DOHH2 (cell line): ENCODE results near the gene MAPK12.

Experiments used
- CTCF ChIP-seq: fragments of 200-600 bp; sonication (generic); IDR thresholded peaks from one replicate; pipeline ENCODE4 v1.5.1; 2014; ENCODE audit warnings: antibody characterized with exemption, mild to moderate bottlenecking, low read depth, low read length; ENCODE audit not compliant: poor library complexity, severe bottlenecking
- EZH2phosphoT487 ChIP-seq: fragments of 200-600 bp; sonication (generic); IDR thresholded peaks from 2 replicates; pipeline ENCODE4 v1.6.1; 2017; ENCODE audit warnings: borderline replicate concordance, mild to moderate bottlenecking, antibody characterized with exemption, low read length, moderate library complexity, mixed read lengths

GRCh38 chr22:50269970-50270665 lies 8.6 kb upstream of the MAPK12 start, which contains the start of gene MAPK11:
- TF ChIP-seq CTCF (no peak), EZH2phosphoT487 (no peak)
